Cardiac septum (tissue), 1 donor: ENCODE data around the gene PTPRN2. TPM values are rescaled to one million over a fixed set of nuclear protein-coding genes. Genes with fewer than 3 reads are reported as not detected.

Experiments used
- DNase-seq: peaks from one replicate; pipeline ENCODE4 v3.0.0-alpha.2; 2020; ENCODE audit warnings: low spot score
- intact Hi-C: fragments of 100-400 bp; cut with DNase I; formaldehyde crosslinking; loops from one replicate; pipeline ENCODE4 v1.14.0; 2022
- total RNA-seq: library from RNA; stranded (reverse); fragmentation: NEBNext Ultra II Directional; extraction: Animal tissue kit (Norgen Biotek cat#: 25700); gene quantifications from one replicate; pipeline ENCODE4 v1.2.1, GENCODE V29; 2021
- donor health status: DM: no; HTN: no; CAD: no.

Gene PTPRN2
- total RNA-seq, 1 donor from 2014 or later: 0.92 TPM

DNA sequence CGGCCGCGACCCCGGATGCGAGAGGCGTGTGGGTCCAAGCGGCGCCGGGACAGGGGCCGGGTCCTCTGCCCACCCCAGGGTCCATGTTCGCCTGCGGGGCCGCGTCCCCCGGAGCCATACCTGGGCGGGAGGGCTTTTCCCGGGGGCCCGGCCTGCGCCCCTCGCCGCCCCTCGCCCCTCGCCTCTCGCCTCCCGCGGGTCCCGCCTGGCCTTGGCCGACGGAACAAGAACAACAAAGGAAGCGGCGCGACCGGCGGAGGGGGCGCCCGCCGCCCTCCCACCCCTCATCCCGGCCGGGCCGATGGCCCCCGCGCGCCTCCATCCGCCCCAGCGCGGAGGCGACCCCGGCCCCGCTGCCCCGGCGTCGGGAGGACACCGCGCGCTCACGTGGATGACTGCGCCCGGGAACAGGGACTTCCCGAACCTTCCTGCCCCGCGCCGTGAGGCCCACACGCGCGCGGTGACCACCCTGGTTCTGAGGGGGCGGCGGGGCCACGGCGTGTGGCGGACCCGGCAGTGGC lies 902.7 kb downstream of the PTPRN2 start:
- intact Hi-C loops: no loop called here
- peak; percentile 10 for DNase-seq

DNA sequence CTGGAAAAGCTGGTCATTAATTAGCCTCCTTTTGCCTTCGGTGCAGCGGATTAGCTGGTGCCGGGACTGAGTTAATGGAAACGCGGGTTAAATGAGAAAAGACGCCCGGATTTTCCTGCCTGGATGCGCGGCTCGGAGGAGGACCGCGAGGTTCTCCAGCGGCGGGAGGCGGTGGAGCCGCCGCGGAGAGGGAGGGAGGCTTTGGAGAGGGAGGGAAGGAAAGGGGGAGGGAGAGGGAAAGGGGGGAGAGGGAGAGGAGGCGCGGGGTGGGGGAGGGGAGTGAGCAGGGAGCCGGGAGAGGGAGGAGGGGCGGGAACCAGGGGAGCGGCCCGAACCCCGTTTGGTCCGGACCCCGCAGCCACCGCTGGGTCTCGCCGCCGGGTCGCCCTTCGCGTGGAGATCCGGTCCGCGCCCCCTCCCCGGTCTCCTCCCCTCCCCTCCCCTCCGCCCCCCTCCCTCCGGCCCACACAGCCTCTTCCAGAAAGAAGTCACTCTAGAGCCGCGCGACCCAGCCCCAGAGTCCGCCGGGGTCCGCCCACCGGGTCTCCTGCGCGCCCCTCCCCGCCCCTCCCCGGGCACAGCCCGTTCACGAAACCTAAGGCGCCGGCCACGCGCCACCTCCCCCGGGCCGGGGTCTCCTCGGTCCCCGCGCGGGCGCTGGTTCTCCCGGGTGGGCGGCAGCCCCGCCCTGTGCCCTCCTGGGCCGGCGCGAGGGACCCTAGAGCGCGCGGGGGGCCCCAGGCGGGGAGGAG lies 903.3 kb downstream of the PTPRN2 start:
- intact Hi-C loops: no loop called here
- DNase-seq: peak; percentile 50

DNA sequence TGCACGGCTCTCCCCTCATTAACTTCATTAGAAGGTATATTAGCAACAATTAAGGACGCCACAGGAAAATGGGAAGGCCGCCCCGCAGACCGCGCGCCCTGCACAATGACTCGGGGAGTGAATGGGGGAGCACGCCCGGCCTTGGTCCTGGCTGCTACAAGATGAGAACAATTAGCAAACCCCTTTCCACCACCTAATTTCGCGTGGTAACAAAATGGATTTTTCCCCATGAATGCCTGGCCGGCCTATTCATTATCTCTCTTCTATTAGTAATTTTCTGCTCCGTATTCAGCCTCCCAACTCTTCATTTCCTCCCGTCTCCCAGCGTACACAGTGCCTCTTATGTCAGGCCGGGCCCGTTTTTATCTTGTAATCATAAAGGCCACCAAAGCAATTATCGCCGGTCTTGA lies 903.9 kb downstream of the PTPRN2 start:
- peak; percentile 36 for DNase-seq
- intact Hi-C loops: no loop called here

DNA sequence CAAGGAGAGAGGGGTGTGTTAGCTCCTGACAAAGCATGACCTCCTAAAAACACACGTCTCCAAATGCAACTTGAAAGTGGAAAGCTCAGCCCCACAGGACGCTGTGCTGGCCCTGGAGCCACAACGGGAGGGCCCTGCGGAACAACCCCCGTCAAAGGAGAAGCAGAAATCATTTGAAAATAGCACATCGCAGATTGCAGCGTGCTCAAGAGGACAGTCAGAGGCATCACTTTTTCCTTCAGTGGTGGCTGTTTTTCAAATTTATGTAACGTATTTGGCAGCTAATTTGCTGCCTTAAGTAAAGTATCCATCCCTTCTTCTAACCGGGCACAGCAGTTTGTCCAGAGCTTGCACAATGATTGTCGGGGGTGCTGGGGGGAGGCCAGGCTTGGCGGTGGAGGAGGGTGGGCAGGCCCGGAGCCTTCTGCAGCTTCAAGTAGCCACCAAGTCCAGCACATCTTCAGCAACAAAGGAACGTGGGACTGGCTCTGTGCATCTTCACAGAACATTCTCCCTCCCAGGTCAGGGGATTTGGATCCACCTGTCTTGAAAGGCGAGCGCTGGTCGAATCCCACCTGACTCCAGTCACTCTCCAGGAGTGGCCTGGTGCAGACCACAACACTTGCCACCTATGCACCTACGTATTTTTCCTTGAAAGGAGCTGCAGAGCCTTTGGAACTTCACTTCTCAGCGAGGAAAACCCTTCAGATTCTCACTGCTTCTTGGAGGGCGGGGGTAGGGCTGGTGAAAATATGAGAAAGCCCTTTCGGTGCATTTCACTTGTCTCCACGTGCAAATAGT lies 904.5 kb downstream of the PTPRN2 start:
- intact Hi-C loops: no loop called here

DNA sequence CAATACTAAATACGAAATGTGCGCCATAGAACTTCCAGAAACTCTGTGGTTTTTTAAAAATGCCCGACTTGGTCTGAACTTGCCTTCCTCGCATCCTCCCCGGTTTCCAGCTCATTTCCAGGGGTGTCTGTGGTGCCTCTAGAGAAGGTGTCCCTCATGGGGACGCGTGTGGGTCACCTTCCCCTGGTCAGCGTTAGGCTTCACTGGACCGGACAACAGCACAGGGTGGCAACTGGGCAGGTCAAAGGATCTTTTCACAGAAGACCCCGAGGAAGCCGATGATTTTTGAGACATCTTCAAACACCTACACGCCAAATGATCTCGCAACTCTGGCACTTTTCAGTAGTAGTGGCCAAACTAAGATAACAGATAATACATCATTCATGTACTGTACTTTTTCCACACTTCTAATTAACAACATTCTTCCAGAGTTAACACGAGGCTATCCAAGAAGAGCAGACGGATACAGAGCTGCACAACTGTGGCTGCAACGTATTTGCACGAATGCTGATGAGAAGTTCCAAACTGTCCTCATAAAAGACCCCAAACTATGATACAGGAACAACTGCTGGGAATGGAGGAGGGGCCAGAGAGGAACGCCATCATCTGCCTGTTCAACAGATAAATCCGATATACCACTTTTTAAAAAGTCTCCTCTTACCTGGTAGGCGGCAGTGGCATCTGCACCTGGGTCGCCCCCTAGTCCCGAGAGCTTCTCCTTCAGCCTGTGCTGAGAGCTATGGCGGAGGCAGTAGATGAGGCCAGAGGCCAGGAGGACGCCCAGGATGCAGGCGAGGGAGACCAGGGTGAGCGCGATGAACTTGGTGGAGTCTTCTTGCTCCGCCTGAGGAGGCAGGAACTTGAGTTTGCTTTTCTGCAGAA lies 905.3 kb downstream of the PTPRN2 start:
- DNase-seq: peak; percentile 47
- intact Hi-C loops: no loop called here

More for the DNA sequence above, 904.5 kb downstream of the PTPRN2 start:
- DNase-seq: peak; percentile 46

DNA sequence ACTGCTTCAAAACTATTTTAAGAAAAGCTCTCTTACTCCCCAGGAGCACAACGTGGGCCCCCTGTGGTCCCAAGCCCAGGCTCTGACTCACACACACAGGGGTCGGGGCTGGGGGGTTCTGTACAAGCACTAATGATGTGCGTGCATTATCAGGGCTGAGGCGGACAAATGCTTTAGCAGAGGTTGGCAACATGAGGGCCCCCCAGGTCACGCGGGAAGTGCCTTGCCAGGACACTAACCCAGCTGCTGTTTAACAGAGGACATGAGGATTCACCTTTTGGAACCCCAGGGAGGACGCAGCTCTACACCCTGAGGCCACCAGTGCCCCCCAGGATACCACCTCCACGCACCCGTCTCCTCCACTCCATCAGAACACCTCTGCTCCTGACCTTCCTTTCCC lies 908.0 kb downstream of the PTPRN2 start:
- intact Hi-C loops: no loop called here
- DNase-seq: peak; percentile 17

DNA sequence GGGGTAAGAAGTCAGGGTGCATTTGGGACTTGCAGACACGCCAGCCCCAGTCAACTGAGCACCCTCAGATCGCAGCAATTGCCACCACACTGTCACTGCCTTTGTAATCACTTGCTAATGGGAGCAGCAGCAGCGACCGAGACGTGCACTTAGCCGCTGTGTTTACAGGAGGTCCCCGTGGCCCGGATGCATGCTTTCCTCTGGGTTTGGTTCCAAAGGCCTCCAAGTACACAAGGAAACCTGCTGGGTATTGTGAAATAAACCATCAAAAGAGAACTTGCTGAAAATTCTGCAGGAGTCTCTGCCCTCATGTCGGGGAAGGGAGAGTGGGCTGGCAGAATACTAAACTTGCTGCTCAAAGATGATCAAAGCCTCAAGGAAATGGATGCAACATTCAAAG lies 909.1 kb downstream of the PTPRN2 start:
- peak; percentile 22 for DNase-seq
- intact Hi-C loops: no loop called here

DNA sequence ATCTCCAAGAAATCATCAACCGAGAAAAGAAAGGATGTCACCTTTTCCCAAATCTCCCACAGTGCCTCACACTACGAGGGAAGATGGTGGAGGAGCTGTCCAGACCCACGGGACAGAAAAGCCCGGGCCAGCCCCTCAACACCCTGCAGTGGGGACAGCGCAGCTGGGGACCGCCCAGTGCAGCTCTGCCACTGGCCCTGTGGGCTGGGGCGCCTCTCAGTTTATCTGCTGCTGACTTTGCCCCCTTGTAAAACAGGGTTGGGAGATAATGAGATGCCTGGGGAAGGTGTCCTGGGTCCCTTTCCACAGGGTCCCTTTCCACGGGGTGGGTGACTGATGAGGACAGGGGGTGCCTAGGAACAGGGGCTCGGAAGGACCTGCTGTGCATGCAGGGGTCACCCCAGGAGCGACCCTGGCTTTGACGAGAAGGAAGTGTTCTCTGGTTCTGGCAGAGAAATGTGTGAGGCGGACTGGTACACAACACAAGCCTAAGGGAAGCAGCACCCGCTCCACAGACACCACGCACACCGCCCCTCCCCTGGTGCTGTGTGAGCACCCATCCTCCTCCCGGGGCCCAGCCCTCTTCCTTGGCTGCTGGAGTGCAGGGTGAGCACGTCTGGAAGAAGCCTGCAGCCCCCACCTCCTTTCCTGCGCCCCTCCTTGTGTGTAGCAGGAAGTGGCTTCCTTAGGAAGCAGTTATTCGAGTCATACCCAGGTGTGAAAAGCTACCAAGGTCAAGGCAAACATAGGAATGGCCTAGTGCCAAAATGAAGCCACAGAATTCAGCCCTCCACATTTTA lies 911.0 kb downstream of the PTPRN2 start:
- peak; percentile 63 for DNase-seq
- intact Hi-C loops: no loop called here

DNA sequence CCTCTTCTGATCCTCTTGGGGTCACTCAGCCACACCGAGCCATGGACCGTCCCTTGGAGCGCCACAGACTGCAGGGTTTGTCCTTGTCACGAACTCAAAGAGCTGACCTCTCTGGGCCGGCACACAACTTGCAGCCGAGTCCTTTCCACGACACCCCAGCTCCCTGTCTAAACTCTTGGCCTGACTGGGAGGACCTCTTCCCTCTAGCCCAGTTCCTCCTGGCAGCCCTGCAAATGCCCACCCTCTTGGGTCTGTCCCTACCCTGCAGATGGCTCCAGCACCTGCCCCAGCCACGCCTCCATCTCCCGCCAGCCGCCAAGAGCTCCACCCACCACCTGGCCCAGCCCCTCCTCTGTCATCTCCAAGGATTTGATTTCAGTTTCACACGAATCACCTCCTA lies 911.6 kb downstream of the PTPRN2 start:
- intact Hi-C loops: no loop called here
- peak; percentile 68 for DNase-seq

DNA sequence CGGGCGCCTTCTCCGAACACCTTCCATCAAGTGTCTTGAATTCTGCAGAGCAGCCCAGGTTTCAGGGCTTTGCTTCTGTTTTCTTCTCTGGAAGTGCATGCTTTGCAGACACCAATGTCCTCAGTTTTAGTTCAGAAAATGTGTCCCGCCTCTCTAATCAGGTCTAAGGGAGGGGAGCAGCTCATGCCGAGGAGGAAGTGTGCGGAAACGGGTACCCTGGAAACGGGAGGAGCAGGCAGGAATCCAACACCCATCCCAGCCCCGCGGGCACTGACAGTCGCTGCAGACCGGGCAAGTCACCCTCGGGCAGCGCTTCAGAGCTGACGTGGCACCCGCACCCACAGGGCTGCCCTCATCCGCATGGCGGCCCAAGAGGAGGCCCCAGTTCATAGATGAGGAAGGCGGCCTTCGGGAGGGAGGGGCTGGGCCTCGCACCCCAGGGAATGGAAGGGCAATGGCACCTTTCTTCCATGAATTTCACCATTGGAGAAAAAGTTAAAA lies 912.1 kb downstream of the PTPRN2 start:
- intact Hi-C loops: no loop called here
- DNase-seq: peak; percentile 66

DNA sequence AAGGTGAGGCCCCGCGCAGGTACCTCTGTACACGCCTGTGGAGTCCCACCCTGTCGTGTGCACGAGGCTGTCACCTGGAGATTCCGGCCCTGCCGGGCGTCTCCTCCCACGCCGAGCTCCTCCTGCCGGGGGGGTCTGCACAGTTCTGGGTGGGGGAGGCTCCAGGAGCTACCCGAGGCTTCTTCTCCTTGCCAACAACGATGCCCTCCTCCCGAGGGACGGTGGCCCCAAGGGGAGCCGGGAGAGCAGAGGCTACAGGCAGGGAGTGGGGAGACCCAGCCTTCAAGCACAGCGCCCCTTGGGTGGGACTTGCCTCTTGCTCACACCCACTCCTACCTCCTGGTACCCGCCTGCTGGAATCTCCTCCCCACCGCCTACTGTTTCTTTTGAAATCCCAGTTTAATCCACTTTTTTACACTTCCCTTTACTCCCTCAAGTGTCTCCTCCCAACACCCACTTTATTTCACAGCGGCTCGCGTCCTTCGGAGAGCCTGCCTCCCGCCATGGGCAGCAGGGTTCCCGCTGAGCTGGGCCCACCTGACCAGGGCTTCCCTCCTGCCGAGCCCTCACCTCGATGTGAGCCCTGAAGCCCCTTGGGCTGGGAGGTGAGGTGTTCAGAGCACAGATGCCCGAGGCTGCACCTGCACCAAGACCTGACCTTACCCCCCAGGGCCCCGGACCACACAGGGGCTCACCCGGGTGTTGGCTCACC lies 912.8 kb downstream of the PTPRN2 start:
- DNase-seq: peak; percentile 57
- intact Hi-C loops: no loop called here

DNA sequence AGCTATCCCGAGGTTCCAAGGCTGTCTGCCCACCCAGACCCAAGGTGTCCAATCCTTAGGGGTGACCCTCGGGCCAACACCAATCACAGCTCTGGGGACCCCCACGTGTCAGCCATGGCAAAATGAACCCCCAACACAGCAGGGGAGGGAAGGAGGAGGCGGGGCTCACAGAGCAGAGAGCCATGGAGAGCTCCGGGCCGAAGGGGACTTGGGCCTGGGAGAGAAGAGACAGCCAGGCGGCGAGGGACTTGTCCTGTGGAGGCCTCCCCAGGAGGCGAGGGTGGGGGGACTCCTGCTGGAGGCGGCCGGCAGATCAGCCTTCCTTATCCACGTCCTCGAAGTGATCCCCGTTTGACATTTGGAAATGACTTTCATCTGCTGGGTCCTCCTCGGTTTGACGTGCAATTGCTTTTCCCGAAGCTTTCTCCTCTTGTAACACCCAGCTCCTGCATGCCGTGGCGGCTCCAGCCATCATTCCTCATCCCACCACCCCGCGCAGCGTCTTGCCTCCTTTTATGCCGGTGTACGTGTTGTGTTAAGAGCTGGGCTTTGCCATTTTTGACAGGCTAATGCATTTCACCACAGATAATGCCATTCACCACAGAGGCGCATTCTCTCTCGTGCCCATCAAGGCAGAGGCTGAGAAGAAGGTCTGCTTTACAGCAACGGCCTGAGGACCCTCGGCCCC lies 913.5 kb downstream of the PTPRN2 start:
- intact Hi-C loops: no loop called here
- DNase-seq: peak; percentile 56

DNA sequence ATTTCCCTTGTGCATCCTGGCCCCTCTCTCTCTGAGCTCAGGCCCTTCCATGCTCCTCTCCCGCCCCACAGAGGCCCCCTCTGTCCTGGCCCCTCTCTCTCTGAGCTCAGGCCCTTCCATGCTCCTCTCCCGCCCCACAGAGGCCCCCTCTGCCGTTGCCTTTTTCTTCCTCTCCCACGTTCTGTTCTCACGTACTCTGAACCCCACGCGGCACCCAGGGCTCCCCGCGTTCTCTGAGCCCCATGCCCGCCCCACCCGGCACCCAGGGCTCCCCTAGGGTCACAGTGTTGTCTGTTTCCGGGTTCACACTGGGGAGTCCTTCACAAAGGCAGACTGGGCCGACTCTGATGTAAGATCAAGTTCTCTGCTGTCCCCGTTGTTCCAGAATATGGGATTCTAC lies 914.0 kb downstream of the PTPRN2 start:
- intact Hi-C loops: no loop called here
- DNase-seq: peak; percentile 59

DNA sequence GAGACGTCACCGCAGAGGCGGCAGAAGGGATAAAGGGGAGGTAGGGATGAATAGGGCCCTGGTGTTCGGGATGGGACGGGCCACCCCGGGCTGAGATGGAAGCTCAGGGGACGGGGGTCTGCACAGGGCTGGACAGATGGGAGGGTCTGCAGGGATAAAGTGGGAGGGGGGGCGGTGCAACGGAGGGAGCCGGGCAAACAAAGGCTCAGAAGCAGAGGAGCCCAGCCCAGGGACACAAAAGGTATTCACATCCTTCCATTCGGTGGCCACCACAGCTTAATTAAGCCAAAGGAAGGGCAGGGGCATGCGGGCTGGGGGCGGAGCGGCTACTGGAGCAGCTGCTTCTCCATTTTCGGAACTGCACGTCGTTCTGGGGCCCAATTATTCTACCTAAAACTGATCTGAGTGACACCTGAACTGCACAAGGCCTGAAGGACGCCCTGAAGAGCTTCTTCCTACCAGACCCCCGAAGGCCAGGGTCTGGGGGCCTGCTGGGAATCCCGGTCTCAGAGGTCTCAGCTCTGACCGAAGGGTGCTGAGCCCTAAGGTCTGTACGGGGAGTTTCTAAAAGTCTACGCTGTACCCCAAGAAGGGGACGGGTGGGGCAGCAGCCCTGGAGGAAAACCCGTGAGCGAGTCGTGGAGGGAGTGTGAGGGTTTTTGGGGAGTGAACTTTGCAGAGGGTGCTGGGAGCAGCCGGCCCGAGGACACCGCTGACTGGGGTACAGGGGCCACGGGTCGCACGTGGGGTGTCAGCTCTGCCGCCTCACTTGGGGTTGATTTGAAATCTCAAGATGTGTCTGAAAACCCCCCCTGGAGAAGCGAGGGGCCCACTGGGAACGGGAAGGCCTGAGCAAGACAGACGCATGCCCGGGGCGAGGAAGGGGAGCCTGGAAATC lies 916.0 kb downstream of the PTPRN2 start:
- intact Hi-C loops: no loop called here

DNA sequence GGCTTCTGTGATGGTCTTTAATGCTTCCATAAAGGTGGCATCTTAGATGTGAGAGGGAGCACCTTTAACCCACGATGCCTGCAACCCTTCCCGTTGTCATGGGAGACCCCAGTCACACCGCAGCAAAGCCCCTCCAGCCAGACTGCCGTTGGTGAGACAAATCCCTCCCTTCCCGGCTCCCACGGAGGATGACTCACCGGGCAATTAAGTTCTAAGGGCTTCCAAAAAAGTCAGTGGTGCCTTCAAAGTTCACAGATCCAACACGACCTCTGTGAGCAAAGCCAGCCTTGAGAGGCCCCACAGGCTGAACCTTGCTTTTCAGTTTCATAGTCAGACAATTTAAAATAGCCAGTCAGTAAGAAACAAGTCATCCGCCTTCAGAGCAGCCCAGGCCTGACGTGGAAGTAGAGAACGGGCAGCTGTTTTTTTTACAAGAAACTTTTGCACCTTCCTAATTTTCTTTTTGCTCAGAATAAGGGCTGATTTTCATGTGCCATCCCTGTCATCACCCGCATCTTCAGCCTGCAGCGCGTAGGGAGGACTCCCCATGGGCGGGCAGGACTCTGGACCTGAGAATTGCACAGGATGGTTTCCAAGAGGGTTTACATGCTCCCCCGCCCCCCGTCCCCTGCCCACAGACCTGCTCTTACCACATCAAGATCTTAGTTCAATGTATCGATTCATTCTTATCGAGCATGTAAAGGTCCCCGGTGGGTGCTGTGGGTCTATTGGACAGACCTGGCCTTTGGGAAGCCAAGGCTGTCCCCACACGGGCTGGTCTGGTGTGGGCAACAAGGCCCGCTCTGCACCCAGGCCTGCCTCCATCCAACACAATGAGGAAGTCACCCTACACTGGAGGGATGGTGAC lies 916.9 kb downstream of the PTPRN2 start:
- peak; percentile 73 for DNase-seq
- intact Hi-C loops: no loop called here

More for the DNA sequence above, 916.0 kb downstream of the PTPRN2 start:
- peak; percentile 73 for DNase-seq
